HG03520 (cell line): ENCODE measurements around the gene HSF4.

Experiments
- ATAC-seq: cut with Tn5 transposase; IDR thresholded peaks from one replicate; pipeline ENCODE4 v1.9.1; 2021; ENCODE audit warnings: mild to moderate bottlenecking, moderate library complexity; ENCODE audit not compliant: unreplicated experiment

Gene HSF4

GRCh38 chr16:67199011-67199807 lies 34.7 kb downstream of the HSF4 start, which contains the start of gene ELMO3:
ELMO3 (plus strand) TSS chr16:67199131; CDS start chr16:67199327, 196 bp downstream.
- no peak for ATAC-seq

GRCh38 chr16:67199808-67200198 lies 35.3 kb downstream of the HSF4 start:
- no peak for ATAC-seq

GRCh38 chr16:67200491-67200890 lies 35.9 kb downstream of the HSF4 start:
- ATAC-seq: no peak

- no peak for ATAC-seq
Observed at GRCh38 chr16:67201411-67202345, 37.1 kb downstream of the HSF4 start.

GRCh38 chr16:67202426-67202825 lies 37.9 kb downstream of the HSF4 start:
- ATAC-seq: no peak

- no peak for ATAC-seq
Observed at GRCh38 chr16:67202956-67203493, 38.5 kb downstream of the HSF4 start.

- no peak for ATAC-seq
Observed at GRCh38 chr16:67204076-67204475, 39.5 kb downstream of the HSF4 start.

GRCh38 chr16:67206129-67206837 lies 41.7 kb downstream of the HSF4 start:
- no peak for ATAC-seq

- ATAC-seq: no peak
Observed at GRCh38 chr16:67206838-67207248, 42.3 kb downstream of the HSF4 start.

GRCh38 chr16:67207249-67208091 lies 42.9 kb downstream of the HSF4 start:
- ATAC-seq: no peak

- ATAC-seq: no peak
Observed at GRCh38 chr16:67208154-67208896, 43.8 kb downstream of the HSF4 start.

GRCh38 chr16:67209565-67209964 lies 45.0 kb downstream of the HSF4 start:
- ATAC-seq: no peak

- no peak for ATAC-seq
Observed at GRCh38 chr16:67210069-67210937, 45.8 kb downstream of the HSF4 start.

- no peak for ATAC-seq
Observed at GRCh38 chr16:67211674-67212073, 47.1 kb downstream of the HSF4 start.

GRCh38 chr16:67212766-67213165 lies 48.2 kb downstream of the HSF4 start:
- no peak for ATAC-seq

GRCh38 chr16:67213197-67214019 lies 48.9 kb downstream of the HSF4 start:
- ATAC-seq: no peak

GRCh38 chr16:67215706-67216105 lies 51.2 kb downstream of the HSF4 start:
- ATAC-seq: no peak
